Smooth muscle cell (in vitro differentiated cells): Measurements from ENCODE around the gene HOXB2. TPM values are rescaled to one million over a fixed set of nuclear protein-coding genes. Genes with fewer than 3 reads are reported as not detected.
A peak's percentile ranks its signal among the peaks of the same experiment; 100 is the strongest.

Experiments used
- DNase-seq: peaks from one replicate; lab custom pipeline; 2025; ENCODE audit not compliant: unreplicated experiment; lab: John Stamatoyannopoulos, UW
- H2AFZ ChIP-seq: fragments of 200-600 bp; sonication (generic); 2 replicates; pipeline ENCODE4 v1.6.0; 2016; ENCODE audit warnings: antibody characterized with exemption, low read depth, mild to moderate bottlenecking
- H3F3A ChIP-seq: fragments of 200-600 bp; sonication (generic); 2 replicates; pipeline ENCODE4 v1.6.0; 2017; ENCODE audit warnings: antibody characterized with exemption, low read depth
- H3K27ac ChIP-seq: fragments of 200-600 bp; sonication (generic); 2 replicates; pipeline ENCODE4 v1.5.1; 2016; ENCODE audit warnings: low read depth, mild to moderate bottlenecking
- H3K27me3 ChIP-seq: fragments of 200-600 bp; sonication (generic); 2 replicates; pipeline ENCODE4 v1.6.1; 2016; ENCODE audit warnings: low read depth, mild to moderate bottlenecking
- H3K36me3 ChIP-seq: fragments of 200-600 bp; sonication (generic); 2 replicates; pipeline ENCODE4 v1.5.1; 2016; ENCODE audit warnings: low read depth
- H3K4me1 ChIP-seq: fragments of 200-600 bp; sonication (generic); 2 replicates; pipeline ENCODE4 v1.5.1; 2016; ENCODE audit warnings: low read depth
- H3K4me2 ChIP-seq: fragments of 200-600 bp; sonication (generic); 2 replicates; pipeline ENCODE4 v1.6.0; 2016; ENCODE audit warnings: mild to moderate bottlenecking
- H3K4me3 ChIP-seq: fragments of 200-600 bp; sonication (generic); 2 replicates; pipeline ENCODE4 v1.5.1; 2016; ENCODE audit warnings: mild to moderate bottlenecking
- H3K79me2 ChIP-seq: fragments of 200-600 bp; sonication (generic); 2 replicates; pipeline ENCODE4 v1.6.0; 2016; ENCODE audit warnings: low read depth, mild to moderate bottlenecking
- H3K9ac ChIP-seq: fragments of 200-600 bp; sonication (generic); 2 replicates; pipeline ENCODE4 v1.6.0; 2016; ENCODE audit warnings: low read depth
- H3K9me3 ChIP-seq: fragments of 200-600 bp; sonication (generic); replicated peaks from 2 replicates; pipeline ENCODE4 v1.5.1; 2016; ENCODE audit warnings: low read depth
- H4K20me1 ChIP-seq: fragments of 200-600 bp; sonication (generic); 2 replicates; pipeline ENCODE4 v1.6.0; 2016; ENCODE audit warnings: low read depth
- WGBS: methylation state at CpG from one replicate; pipeline ENCODE4 v1.1.7; 2016; ENCODE audit warnings: low lambda C conversion rate; 5-methylcytosine and 5-hydroxymethylcytosine counted together
- polyA plus RNA-seq: library from polyadenylated mRNA; unstranded; fragments of >200 nt; fragmentation: Nextera tagmentation; extraction: Ambion mirVana; gene quantifications from 2 replicates; pipeline ENCODE4 v1.2.1, GENCODE V29; 2016
- total RNA-seq: library from RNA; depleted of rRNA; stranded (reverse); fragments of >200 nt; gene quantifications from 2 replicates; pipeline ENCODE4 v1.2.3, GENCODE V29; 2014
- TF ChIP-seq, protein P1 (sequence below): fragments of 200-600 bp; sonication (generic); IDR thresholded peaks from 2 replicates; pipeline ENCODE4 v1.5.1; 2017; ENCODE audit warnings: borderline replicate concordance, mild to moderate bottlenecking, antibody characterized with exemption; ENCODE audit not compliant: insufficient read depth, poor library complexity, severe bottlenecking

The HOXB2 gene
- total and polyA plus RNA-seq, 2 experiments from 2014 or later: 26.5 to 40.4 TPM

GRCh38 chr17:48578616-48579470 is 33.9 kb upstream of the HOXB2 start:
- Histone ChIP-seq H3F3A (no peaks in the 10 kb centered on the region), H3K27ac (no peak overlapping the region), H4K20me1 (peaks cover 97% of the 10 kb centered on the region), H3K4me3 (peak overlapping the region; percentile 53), H3K9me3 (no peaks in the 10 kb centered on the region), H3K4me1 (peaks cover 7% of the 10 kb centered on the region), H3K36me3 (no peaks in the 10 kb centered on the region), H3K9ac (no peak overlapping the region), H3K4me2 (peak overlapping the region; percentile 90), H2AFZ (no peak overlapping the region), H3K27me3 (peaks cover 90% of the 10 kb centered on the region), H3K79me2 (peaks cover 61% of the 10 kb centered on the region)
- no peak for DNase-seq
- TF ChIP-seq, protein P1, sequence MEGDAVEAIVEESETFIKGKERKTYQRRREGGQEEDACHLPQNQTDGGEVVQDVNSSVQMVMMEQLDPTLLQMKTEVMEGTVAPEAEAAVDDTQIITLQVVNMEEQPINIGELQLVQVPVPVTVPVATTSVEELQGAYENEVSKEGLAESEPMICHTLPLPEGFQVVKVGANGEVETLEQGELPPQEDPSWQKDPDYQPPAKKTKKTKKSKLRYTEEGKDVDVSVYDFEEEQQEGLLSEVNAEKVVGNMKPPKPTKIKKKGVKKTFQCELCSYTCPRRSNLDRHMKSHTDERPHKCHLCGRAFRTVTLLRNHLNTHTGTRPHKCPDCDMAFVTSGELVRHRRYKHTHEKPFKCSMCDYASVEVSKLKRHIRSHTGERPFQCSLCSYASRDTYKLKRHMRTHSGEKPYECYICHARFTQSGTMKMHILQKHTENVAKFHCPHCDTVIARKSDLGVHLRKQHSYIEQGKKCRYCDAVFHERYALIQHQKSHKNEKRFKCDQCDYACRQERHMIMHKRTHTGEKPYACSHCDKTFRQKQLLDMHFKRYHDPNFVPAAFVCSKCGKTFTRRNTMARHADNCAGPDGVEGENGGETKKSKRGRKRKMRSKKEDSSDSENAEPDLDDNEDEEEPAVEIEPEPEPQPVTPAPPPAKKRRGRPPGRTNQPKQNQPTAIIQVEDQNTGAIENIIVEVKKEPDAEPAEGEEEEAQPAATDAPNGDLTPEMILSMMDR: no peak
- 12% methylated on average over 37 of the region's 43 CpGs for WGBS

GRCh38 chr17:48577946-48578615 is 33.2 kb upstream of the HOXB2 start, which contains the start of gene HOXB4:
HOXB4 (minus strand) TSS chr17:48578350; CDS start chr17:48578319, 31 bp downstream.
- no peak within 1 kb of the TSS for H2AFZ ChIP-seq
- H3K4me3 ChIP-seq: peak within 1 kb of the TSS; percentile 53
- H3K27ac ChIP-seq: no peak within 1 kb of the TSS
- TF ChIP-seq, protein P1: no peak
- H3K27me3 ChIP-seq: peaks cover 90% of the 10 kb centered on the region
- no peaks in the 10 kb centered on the region for H3K9me3 ChIP-seq
- H3K9ac ChIP-seq: no peak within 1 kb of the TSS
- no peaks in the 10 kb centered on the region for H3F3A ChIP-seq
- DNase-seq: no peak
- no peaks in the 10 kb centered on the region for H3K36me3 ChIP-seq
- WGBS: 4% methylated on average over 17 of the region's 58 CpGs
- H4K20me1 ChIP-seq: peaks cover 97% of the 10 kb centered on the region
- peaks cover 7% of the 10 kb centered on the region for H3K4me1 ChIP-seq
- H3K4me2 ChIP-seq: peak within 1 kb of the TSS; percentile 90
- peaks cover 53% of the 10 kb centered on the region for H3K79me2 ChIP-seq

DNA sequence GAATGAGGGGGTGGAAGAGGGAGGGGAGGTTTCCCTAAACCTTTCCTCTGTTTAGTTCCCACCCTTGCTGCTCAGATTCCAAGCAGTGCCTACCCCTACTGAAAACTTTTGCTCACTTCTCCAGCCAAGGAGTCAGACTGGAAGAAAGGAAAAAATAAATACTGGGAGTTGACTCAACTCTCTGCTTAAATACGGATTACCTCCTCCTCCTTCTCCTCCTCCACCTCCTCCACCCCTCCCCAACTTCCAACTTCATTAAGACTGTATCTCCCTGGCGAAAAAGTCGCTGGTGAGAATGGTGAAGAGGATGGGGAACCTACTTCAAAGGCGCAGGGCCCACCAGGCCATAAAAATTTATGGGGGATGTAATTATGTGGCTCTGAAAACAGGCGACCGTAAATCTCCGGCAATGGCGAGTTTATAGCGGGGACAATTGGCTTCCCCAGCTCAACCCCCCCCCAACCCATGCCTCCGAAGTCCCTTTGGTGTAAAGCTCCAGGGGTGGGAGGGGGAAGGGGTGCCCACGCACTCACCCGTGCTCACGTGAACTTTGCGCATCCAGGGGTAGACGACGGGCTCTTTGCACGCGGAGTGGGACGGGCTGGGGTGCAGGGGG is 32.5 kb upstream of the HOXB2 start:
- peaks cover 7% of the 10 kb centered on the region for H3K4me1 ChIP-seq
- peaks cover 97% of the 10 kb centered on the region for H4K20me1 ChIP-seq
- peaks cover 90% of the 10 kb centered on the region for H3K27me3 ChIP-seq
- H3K9me3 ChIP-seq: no peaks in the 10 kb centered on the region
- peak overlapping the region; percentile 90 for H3K4me2 ChIP-seq
- 9% methylated on average over 10 of the region's 19 CpGs for WGBS
- peak overlapping the region; percentile 53 for H3K4me3 ChIP-seq
- H3K79me2 ChIP-seq: peaks cover 52% of the 10 kb centered on the region
- H3F3A ChIP-seq: no peaks in the 10 kb centered on the region
- H2AFZ ChIP-seq: no peak overlapping the region
- no peak for DNase-seq
- no peak overlapping the region for H3K27ac ChIP-seq
- no peak overlapping the region for H3K9ac ChIP-seq
- TF ChIP-seq, protein P1: no peak
- no peaks in the 10 kb centered on the region for H3K36me3 ChIP-seq
